Sigmoid colon (tissue), 7 donors: Measurements from ENCODE around the gene FGF12. TPM values are rescaled to one million over a fixed set of nuclear protein-coding genes. Genes with fewer than 3 reads are reported as not detected.

Experiments
- DNase-seq: peaks from one replicate; pipeline ENCODE4 v3.0.0-alpha.2; 2019
- H3K27ac ChIP-seq, 4 donors: fragments of 200-600 bp; sonication (generic); one replicate each; pipeline ENCODE4 v1.5.1; 2016 to 2019; ENCODE audit warnings: mild to moderate bottlenecking in 1 of 4
- H3K27me3 ChIP-seq, 3 donors: fragments of 200-600 bp; sonication (generic); one replicate each; pipeline ENCODE4 v1.5.1; 2019; ENCODE audit warnings: mild to moderate bottlenecking in 1 of 3
- H3K36me3 ChIP-seq, 4 donors: fragments of 200-600 bp; sonication (generic); one replicate each; pipeline ENCODE4 v1.5.1; 2016 to 2019
- H3K4me1 ChIP-seq, 4 donors: fragments of 200-600 bp; sonication (generic); one replicate each; pipeline ENCODE4 v1.5.1; 2017 to 2019
- H3K4me3 ChIP-seq, 4 donors: fragments of 200-600 bp; sonication (generic); one replicate each; pipeline ENCODE4 v1.5.1; 2017 to 2019; ENCODE audit warnings: mild to moderate bottlenecking in 2 of 4, moderate library complexity in 1 of 4
- H3K9me3 ChIP-seq, 4 donors: fragments of 200-600 bp in 3 of 4; sonication (generic) in 3 of 4; one replicate each; pipeline versions ENCODE4 v1.5.1 to v1.6.1; 2013 to 2019
- EP300 ChIP-seq, 4 donors: sonication (generic); formaldehyde crosslinking; IDR thresholded peaks; one replicate each; pipeline ENCODE4 v1.6.1; 2017; ENCODE audit warnings: antibody characterized with exemption in 4 of 4
- POLR2A ChIP-seq, 2 donors: fragments of 450-650 bp; IDR thresholded peaks; one replicate each; pipeline ENCODE4 v1.6.1; 2016; ENCODE audit warnings: antibody characterized with exemption in 2 of 2, mild to moderate bottlenecking in 2 of 2, moderate library complexity in 2 of 2
- POLR2AphosphoS5 ChIP-seq, 4 donors: sonication (generic); formaldehyde crosslinking; IDR thresholded peaks; one replicate each; pipeline ENCODE4 v1.6.1; 2017; ENCODE audit warnings: antibody characterized with exemption in 4 of 4
- WGBS, 2 donors: extraction: QIAGEN DNeasy Blood & Tissue Kit; methylation state at CpG; one replicate each; pipeline ENCODE4 v1.1.7; 2013; 5-methylcytosine and 5-hydroxymethylcytosine counted together
- intact Hi-C: fragments of 100-400 bp; cut with DNase I; formaldehyde crosslinking; loops from one replicate; pipeline ENCODE4 v1.15.1; 2023
- polyA plus RNA-seq, 3 donors: library from polyadenylated mRNA; stranded (reverse); fragments of 200-250 nt; gene quantifications; one replicate each; pipeline ENCODE4 v1.2.3, GENCODE V29; 2013
- total RNA-seq, 4 donors: library from RNA; depleted of rRNA; stranded (reverse); fragments of >200 nt; gene quantifications; one replicate each; pipeline ENCODE4 v1.1.0, GENCODE V29; 2016
- TF ChIP-seq, protein P1 (sequence below), 4 experiments: fragments of 450-650 bp in 3 of 4; fragments of 200-600 bp in 1 of 4; IDR thresholded peaks; one replicate each; pipeline ENCODE4 v1.5.1; 2016 to 2019; ENCODE audit warnings: antibody characterized with exemption in 4 of 4, mild to moderate bottlenecking in 3 of 4, moderate library complexity in 2 of 4
- donor health status: healthy with polysubstance abuse.
- donor health status: Bipolar disorder and iron deficiency.
- donor health status: healthy.

The FGF12 gene
- total and polyA plus RNA-seq, 7 donors, result 0.32 to 7.8 (median 1.8) TPM

DNA sequence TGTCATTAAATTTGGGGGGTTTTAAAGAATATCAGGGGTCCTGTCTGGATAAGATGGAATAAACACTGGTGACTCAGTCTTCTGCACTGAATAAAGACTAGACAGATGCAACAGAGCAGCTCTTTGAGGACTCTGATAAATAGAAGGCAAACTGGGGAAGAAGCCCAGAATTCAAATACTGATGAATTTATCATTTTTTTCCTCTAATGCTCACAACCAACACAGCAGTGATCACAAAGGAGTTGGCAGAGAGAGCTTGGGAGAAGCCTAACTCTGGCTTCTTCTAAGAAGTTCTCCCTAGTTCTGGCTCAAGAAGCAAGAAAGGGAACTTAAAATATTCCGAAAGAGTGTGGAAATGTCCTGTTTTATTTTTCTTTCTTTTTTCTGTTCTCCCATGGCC lies 597.8 kb downstream of the FGF12 start:
- whole genome bisulfite sequencing, 2 donors, result 91 to 92% methylated on average over 1 of the region's 1 CpG
- Histone ChIP-seq H3K4me3 (no peak overlapping the region), H3K4me1 (no peaks in the 10 kb centered on the region), H3K27me3 (no peaks in the 10 kb centered on the region), H3K9me3 (no peaks in the 10 kb centered on the region), H3K27ac (no peak overlapping the region), H3K36me3 (no peaks in the 10 kb centered on the region)
- TF ChIP-seq, protein P1, sequence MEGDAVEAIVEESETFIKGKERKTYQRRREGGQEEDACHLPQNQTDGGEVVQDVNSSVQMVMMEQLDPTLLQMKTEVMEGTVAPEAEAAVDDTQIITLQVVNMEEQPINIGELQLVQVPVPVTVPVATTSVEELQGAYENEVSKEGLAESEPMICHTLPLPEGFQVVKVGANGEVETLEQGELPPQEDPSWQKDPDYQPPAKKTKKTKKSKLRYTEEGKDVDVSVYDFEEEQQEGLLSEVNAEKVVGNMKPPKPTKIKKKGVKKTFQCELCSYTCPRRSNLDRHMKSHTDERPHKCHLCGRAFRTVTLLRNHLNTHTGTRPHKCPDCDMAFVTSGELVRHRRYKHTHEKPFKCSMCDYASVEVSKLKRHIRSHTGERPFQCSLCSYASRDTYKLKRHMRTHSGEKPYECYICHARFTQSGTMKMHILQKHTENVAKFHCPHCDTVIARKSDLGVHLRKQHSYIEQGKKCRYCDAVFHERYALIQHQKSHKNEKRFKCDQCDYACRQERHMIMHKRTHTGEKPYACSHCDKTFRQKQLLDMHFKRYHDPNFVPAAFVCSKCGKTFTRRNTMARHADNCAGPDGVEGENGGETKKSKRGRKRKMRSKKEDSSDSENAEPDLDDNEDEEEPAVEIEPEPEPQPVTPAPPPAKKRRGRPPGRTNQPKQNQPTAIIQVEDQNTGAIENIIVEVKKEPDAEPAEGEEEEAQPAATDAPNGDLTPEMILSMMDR (IDR thresholded peaks at IDR 0.05), result no peak
- TF ChIP-seq POLR2AphosphoS5 (IDR thresholded peaks at IDR 0.05) (no peak), EP300 (IDR thresholded peaks at IDR 0.05) (no peak), POLR2A (IDR thresholded peaks at IDR 0.05) (no peak)
- intact Hi-C loops, result no loop called here
- DNase-seq, result no peak

DNA sequence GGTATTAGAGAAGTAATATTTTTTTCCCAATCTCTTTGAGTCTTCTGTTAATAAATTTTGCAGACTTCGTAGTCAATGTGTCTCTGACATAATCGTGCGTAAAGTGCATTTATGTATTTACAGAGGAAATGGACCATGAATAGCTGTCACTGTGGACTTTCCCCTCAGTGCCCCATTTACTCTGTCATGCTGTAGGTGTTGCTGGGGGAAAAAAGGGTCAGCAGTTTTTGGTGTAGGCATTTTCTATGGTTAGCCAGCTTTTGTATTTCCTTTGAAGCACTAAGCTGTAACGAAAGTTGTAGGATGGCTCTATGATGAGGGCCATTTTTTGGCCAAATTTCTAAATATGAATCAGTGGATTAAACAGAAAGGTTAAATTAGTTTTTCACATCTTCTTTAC lies 598.4 kb downstream of the FGF12 start:
- DNase-seq, result no peak
- Histone ChIP-seq H3K9me3 (no peaks in the 10 kb centered on the region), H3K27me3 (no peaks in the 10 kb centered on the region), H3K4me1 (no peaks in the 10 kb centered on the region), H3K27ac (no peak overlapping the region), H3K4me3 (no peak overlapping the region), H3K36me3 (no peaks in the 10 kb centered on the region)
- intact Hi-C loops, result no loop called here
- WGBS, 2 donors, result 35 to 42% methylated on average over 4 of the region's 4 CpGs
- TF ChIP-seq POLR2A (IDR thresholded peaks at IDR 0.05), result no peak
- TF ChIP-seq, protein P1 (IDR thresholded peaks at IDR 0.05), result no peak
- TF ChIP-seq POLR2AphosphoS5 (IDR thresholded peaks at IDR 0.05), result no peak
- no peak for TF ChIP-seq EP300 (IDR thresholded peaks at IDR 0.05)

DNA sequence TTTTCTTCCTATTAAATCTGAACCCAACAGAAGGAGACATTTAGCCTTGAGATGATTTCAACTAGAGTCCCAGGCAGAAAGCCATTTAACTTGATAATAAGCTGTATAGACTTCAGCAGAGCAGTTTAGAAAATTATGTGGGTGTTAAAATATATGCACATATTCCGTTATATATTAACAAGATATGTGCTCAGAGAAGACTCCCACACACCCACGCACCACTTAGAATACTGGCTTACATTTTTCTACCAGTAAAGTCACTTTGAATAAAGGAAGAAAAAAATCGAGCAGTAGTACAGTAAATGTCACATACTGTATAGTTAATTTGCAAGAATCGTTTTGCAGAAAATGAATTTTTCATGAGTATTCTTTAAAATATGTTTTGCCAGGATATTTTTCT lies 599.3 kb downstream of the FGF12 start:
- Histone ChIP-seq H3K9me3 (no peaks in the 10 kb centered on the region), H3K27ac (no peak overlapping the region), H3K36me3 (no peaks in the 10 kb centered on the region), H3K4me3 (no peak overlapping the region), H3K27me3 (no peaks in the 10 kb centered on the region), H3K4me1 (no peaks in the 10 kb centered on the region)
- 53 to 77% methylated on average over 4 of the region's 4 CpGs for WGBS, 2 donors
- no peak for DNase-seq
- TF ChIP-seq, protein P1 (IDR thresholded peaks at IDR 0.05), result no peak
- no peak for TF ChIP-seq EP300 (IDR thresholded peaks at IDR 0.05)
- TF ChIP-seq POLR2A (IDR thresholded peaks at IDR 0.05), result no peak
- no peak for TF ChIP-seq POLR2AphosphoS5 (IDR thresholded peaks at IDR 0.05)
- intact Hi-C loops, result no loop called here

DNA sequence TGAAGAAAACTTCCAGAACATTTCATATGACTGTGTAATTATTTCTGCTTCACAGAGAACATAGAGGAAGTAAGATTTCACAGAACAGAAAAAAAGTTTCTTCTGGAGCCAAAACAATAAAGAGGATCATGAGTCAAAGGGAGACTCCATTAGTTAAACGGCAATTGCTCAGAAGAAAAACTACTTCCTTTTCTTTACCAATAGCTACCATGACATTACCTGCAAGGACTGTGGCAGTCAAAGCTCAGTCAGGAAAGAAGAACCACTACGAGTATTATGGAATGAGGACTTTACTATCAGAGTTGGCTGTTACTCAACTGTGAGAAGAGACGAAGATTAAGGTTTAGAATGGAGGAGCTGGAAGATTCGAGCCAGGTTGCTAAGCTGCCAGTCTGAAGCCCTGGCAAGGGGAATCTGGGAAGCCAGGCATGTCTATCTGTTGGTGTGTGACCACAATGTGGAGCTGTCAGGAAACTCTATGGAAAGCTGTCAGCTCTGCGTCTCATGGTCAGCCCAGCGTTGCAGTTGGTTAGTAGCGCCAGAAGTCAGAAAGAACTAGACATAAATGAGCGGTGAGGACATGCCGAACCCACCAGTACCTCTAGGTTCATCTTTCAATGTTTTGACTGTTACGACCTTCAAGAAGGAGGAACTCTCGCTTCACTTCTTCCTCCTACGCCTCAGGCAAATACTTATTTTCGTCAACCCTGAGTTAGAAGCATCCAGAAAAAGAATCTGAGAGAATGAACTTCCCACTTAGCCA lies 604.3 kb downstream of the FGF12 start:
- Histone ChIP-seq H3K27me3 (no peaks in the 10 kb centered on the region), H3K4me3 (no peak overlapping the region), H3K9me3 (no peaks in the 10 kb centered on the region), H3K36me3 (no peaks in the 10 kb centered on the region), H3K27ac (no peak overlapping the region), H3K4me1 (no peaks in the 10 kb centered on the region)
- 82 to 83% methylated on average over 13 of the region's 13 CpGs for WGBS, 2 donors
- TF ChIP-seq, protein P1 (IDR thresholded peaks at IDR 0.05), result no peak
- no peak for TF ChIP-seq POLR2A (IDR thresholded peaks at IDR 0.05)
- TF ChIP-seq EP300 (IDR thresholded peaks at IDR 0.05), result no peak
- TF ChIP-seq POLR2AphosphoS5 (IDR thresholded peaks at IDR 0.05), result no peak
- no peak for DNase-seq
- intact Hi-C loops, result no loop called here

DNA sequence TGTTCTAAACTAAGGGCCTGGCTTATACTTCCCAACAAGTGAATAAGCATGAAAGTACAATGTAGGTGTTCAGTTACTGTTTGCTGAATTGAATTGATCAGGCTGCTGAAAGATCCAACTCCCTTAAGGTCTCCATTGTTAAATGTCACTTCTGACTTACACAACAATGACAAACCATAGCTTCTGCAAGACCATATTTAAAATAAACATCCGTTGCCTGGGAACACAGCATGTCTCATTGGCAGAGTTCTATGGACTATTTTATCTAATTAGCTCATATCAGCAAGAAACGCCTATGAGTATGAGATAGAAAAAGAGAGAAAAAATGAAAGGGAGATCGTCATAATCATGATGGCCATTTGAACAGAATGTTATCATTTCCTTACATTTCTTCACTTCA lies 605.4 kb downstream of the FGF12 start:
- no peak overlapping the region for H3K27ac ChIP-seq
- no peaks in the 10 kb centered on the region for H3K27me3 ChIP-seq
- 69 to 73% methylated on average over 3 of the region's 3 CpGs for WGBS, 2 donors
- intact Hi-C loops, result no loop called here
- H3K4me1 ChIP-seq, result no peaks in the 10 kb centered on the region
- no peak overlapping the region for H3K4me3 ChIP-seq
- H3K36me3 ChIP-seq, result no peaks in the 10 kb centered on the region
- no peaks in the 10 kb centered on the region for H3K9me3 ChIP-seq
- TF ChIP-seq EP300 (IDR thresholded peaks at IDR 0.05) (no peak), POLR2A (IDR thresholded peaks at IDR 0.05) (no peak), POLR2AphosphoS5 (IDR thresholded peaks at IDR 0.05) (no peak)
- TF ChIP-seq, protein P1 (IDR thresholded peaks at IDR 0.05), result no peak
- DNase-seq, result no peak
